ENCODE results near the gene TPTE.
"Not testable (repeated sequence)": the region's sequence is repeated elsewhere in the genome, so short reads cannot be mapped to it uniquely, and the experiment has no call there.

The TPTE gene

DNA sequence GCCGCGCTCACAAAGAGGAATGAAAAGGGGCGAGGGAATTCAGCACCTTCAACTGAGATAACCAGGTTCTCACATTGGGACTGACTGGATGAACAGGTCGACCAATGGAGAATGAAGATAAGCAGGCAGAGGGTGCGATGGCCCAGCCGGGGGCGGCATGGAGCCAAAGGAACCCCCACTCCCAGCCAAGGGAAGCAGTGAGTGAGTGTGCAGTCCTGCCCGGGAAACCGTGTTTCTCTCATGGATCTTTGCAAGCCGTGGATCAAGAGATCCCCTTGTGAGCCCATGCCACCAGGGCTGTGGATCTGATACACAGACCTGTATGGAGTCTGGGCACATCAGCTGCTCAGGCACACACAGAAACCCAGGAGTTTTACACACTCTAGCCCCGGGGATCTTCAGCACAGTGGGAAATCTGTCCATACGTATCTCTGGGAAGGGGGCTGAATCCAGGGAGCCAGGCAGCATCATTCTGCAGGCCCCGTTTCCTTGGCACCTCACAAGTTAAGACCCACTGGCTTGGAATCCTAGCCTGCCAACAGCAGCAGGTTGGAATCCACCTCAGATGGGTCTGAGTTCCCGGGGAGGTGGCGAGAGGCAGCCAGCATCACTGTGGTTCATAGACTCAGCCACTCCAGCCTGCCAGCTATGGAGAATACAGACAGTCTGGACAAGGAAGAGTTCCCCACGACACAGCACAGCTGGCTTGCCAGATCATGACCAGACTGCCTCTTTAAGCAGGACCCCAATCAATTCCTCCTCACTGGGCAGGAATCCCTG is 53.3 kb downstream of the TPTE start:
- not testable (repeated sequence) for DNase-seq (ENCODE audit: extremely low read depth, low read depth); H3K4me3 ChIP-seq (replicated peaks; ENCODE audit: low read depth, low read length)

DNA sequence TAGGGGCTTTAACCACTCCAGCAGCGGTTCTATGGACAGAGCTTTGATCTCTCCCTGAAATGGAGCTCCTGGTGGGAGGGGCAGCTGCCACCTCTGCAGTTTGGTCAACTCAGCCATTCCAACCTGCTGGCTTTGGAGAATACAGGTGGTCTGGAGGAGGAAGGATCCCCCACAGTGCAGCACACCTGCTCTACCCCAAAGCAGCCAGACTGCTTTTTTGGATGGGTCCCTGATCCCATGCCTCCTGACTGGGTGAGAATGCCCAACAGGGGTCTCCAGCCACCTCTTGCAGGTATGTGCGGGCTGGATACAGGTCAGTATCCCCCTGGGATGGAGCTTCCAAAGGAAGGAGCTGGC is 53.9 kb downstream of the TPTE start:
- DNase-seq (ENCODE audit: extremely low read depth, low read depth), result no peak
- TF ChIP-seq, protein P1, sequence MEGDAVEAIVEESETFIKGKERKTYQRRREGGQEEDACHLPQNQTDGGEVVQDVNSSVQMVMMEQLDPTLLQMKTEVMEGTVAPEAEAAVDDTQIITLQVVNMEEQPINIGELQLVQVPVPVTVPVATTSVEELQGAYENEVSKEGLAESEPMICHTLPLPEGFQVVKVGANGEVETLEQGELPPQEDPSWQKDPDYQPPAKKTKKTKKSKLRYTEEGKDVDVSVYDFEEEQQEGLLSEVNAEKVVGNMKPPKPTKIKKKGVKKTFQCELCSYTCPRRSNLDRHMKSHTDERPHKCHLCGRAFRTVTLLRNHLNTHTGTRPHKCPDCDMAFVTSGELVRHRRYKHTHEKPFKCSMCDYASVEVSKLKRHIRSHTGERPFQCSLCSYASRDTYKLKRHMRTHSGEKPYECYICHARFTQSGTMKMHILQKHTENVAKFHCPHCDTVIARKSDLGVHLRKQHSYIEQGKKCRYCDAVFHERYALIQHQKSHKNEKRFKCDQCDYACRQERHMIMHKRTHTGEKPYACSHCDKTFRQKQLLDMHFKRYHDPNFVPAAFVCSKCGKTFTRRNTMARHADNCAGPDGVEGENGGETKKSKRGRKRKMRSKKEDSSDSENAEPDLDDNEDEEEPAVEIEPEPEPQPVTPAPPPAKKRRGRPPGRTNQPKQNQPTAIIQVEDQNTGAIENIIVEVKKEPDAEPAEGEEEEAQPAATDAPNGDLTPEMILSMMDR (IDR thresholded peaks at IDR 0.05; ENCODE audit: low read depth, low read length, missing control alignments), result no peak
- H3K4me3 ChIP-seq (replicated peaks; ENCODE audit: low read depth, low read length), result no peak overlapping the region

DNA sequence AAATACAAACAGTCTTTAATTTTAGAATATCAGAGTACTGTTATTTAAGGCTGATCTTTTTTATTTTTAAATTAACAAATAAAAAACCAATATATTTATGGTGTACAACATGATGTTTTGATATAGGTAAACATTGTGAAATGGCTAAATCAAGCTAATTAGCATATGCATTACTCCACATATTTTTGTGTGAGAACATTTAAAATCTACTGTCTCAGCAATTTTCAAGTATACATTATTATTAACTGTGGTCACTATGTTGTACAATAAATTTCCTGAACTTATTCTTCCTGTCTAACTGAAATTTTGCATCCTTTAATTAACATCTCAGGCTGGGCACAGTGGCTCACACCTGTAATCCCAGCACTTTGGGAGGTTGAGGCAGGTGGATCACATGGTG is 57.5 kb downstream of the TPTE start:
- DNase-seq (ENCODE audit: extremely low read depth, low read depth); H3K4me3 ChIP-seq (replicated peaks; ENCODE audit: low read depth, low read length): not testable (repeated sequence)

DNA sequence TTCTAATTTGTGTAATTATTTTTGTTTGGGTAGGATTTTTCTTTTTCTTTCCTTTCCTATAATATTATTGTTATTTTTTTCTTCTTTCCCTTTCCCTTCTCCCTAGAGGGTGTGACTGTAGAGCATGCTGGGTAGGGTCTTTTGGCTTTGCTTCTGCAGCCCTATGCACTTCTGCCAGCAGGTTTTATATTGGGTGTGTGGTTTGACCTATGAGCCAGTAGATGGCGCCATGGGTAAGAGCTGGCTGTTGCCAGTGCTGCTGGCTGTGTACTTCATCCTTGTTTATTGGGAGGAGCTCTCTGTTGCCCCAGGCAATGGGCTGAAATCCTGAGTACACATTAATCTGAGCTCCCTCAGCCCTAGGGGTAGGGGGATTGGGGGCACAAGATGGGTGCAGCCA is 67.7 kb downstream of the TPTE start:
- not testable (repeated sequence) for DNase-seq (ENCODE audit: extremely low read depth, low read depth); H3K4me3 ChIP-seq (replicated peaks; ENCODE audit: low read depth, low read length)

DNA sequence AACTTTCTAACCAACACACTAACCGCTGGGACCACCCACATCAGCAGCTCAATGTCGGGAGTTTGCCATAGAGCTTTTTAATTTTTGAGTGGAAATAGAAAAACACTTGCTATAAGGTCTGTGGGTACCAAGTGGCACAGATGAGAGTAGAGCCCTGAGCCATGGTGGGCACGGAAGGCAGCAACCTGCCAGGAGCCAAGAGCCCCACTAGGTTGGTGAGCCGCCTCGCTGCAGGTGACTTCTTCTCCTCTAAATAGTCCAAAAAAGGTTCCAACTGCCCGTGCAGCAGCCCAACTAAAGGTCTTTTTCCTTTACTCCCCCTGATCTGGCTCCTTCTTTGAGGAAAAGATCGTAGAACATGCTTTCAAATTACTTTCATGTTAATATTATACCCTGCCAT is 85.7 kb downstream of the TPTE start:
- H3K4me3 ChIP-seq (replicated peaks; ENCODE audit: low read depth, low read length); DNase-seq (ENCODE audit: extremely low read depth, low read depth): not testable (repeated sequence)

DNA sequence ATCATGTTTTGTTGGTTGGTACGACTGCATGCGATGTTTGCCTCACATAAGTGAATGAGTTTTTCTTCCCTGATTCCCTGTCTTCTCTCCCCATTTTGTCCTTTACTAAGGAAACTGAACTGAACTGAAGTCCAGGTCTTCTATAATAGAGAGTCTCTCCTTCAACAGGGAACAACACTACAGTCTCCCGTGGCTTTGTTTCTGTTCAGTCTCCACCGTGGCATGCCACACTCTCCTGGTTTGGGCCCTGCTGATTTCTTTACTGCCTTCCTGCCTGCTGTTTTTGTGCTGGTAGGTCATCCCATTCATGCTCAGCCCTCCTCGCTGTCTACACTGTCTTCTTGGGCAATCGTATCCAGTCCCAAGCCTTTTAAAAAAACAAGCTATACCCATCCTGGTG is 92.9 kb downstream of the TPTE start:
- DNase-seq (ENCODE audit: extremely low read depth, low read depth); H3K4me3 ChIP-seq (replicated peaks; ENCODE audit: low read depth, low read length): not testable (repeated sequence)

DNA sequence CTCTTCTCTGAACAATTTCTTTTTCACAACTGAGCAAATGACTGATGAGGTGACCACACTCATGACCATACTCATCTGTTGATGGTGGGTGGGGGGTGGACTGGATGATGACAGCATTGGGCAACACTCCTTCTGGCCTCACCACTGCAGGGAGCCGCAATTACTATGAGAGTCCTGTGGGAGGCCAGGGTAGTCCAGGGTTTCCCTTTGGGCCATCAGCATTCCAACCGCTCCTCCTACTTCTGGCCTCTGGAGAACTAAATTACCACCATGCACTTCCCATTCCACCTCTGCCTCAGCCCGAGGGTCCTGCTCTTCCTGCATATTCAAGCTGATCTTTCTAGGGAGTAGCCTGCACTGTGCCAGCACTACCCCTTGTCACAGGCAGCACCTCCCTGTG is 94.7 kb downstream of the TPTE start:
- DNase-seq (ENCODE audit: extremely low read depth, low read depth), result not testable (repeated sequence)

DNA sequence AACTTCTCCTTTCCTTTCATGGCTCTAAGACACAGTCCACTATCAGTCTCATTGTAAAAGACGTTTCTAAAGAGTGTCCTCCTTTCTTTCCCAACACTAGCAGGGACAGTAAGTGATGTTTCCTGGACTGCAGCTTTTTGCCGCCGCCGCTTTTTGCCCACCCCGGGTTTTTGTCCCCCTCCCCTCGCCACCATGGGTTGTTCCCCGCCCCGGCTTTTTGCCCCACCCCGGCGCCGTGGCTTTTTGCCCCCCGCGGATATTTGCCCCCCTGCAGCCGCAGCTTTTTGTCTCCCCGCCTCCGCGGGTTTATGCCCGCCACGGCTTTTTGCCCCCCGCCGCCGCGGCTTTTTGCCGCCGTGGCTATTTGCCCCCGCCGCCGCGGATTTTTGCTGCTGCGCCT is 95.2 kb downstream of the TPTE start:
- no peak for DNase-seq (ENCODE audit: extremely low read depth, low read depth)
- TF ChIP-seq, protein P1 (IDR thresholded peaks at IDR 0.05; ENCODE audit: low read depth, low read length, missing control alignments), result no peak
- H3K4me3 ChIP-seq (replicated peaks; ENCODE audit: low read depth, low read length), result no peak overlapping the region

More for the DNA sequence above, 94.7 kb downstream of the TPTE start:
- H3K4me3 ChIP-seq (replicated peaks; ENCODE audit: low read depth, low read length), result not testable (repeated sequence)

DNA sequence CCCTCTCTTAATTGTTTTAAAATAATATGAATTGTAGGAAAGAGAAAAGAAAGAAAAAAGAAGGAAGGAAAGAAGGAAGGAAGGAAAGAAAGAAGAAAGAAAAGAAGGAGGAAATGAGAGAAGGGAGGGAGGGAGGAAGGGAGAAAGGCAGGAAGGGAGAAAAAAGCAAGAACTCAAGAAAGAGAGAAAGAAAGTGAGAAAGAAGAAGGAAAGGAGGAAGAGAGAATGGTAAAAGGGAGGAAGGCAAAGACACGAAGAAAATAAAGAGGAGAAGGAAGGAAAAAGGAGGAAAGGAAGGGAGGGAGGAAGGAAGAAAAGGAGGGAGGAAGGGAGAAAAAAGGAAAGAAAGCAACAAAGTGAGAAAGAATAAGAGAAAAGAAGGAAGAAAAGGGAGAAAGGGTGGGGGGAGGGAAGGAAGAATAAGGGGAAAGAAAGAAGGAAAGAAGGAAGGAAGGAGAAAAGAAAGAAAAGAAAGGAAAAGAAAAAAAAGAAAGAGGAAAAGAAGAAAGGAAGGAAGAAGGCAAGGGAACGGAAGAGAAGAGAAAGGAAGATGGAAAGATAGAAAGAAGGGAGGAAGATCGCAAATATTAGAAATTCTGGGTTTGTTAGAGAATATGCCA is 95.9 kb downstream of the TPTE start:
- DNase-seq (ENCODE audit: extremely low read depth, low read depth); H3K4me3 ChIP-seq (replicated peaks; ENCODE audit: low read depth, low read length): not testable (repeated sequence)

DNA sequence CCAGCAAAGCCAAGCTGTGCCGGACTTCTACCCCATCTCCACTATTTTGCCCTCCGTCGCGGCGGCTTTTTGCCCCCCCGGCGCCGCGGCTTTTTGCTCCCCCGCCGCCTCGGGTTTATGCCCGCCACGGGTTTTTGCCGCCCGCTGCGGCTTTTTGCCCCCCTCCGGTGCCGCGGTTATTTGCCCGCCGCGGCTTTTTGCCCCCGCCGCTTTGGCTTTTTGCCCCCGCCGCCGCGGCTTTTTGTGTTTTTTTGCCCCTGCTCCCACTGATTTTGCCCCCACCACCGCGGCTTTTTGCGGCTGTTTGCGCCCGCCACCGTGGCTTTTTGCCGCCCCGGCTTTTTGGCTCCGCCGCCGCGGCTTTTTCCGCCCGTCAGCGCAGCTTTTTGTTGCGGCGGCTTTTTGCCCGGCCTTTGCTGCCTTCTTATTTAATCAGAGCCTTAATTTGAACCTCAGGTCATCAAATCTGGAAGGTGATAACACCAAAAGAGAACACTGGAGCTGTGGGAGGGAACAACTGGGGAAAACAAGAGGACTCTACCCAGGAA is 106.0 kb downstream of the TPTE start:
- H3K4me3 ChIP-seq (replicated peaks; ENCODE audit: low read depth, low read length), result no peak overlapping the region
- TF ChIP-seq, protein P1 (IDR thresholded peaks at IDR 0.05; ENCODE audit: low read depth, low read length, missing control alignments), result no peak
- DNase-seq (ENCODE audit: extremely low read depth, low read depth), result no peak

DNA sequence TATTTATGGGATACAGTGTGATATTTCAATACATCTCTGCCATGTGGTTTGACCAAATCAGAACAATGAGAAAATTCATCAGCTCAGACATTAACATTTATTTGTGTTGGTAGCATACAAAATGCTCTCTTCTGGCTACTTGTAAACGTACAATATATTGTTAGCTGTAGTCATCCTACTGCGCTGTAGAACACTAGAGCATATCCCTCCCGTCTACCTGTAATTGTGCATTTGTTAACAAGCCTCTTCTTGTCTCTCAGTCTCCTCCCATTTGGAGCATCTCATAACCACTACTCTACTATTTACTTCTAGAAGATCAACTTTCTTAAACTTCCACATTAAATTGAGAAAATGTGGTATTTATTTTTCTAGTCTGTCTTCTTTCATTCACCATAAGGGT is 107.9 kb downstream of the TPTE start:
- DNase-seq (ENCODE audit: extremely low read depth, low read depth), result not testable (repeated sequence)

DNA sequence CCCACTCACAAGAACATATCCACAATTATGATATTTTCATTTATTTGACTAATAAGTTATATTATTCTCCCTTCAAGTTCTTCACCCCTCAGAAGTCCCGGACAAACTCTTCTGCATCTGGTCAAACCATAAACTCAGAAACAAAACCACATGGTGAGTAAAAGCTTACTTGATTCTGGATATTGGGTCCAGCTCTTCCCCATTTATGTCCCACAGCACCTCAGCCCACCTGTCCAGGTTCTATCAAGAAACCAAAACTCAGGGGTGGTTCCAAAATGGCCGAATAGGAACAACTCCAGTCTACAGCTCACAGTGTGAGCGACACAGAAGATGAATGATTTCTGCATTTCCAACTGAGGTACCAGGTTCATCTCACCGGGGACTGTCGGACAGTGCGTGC is 109.4 kb downstream of the TPTE start:
- not testable (repeated sequence) for DNase-seq (ENCODE audit: extremely low read depth, low read depth); H3K4me3 ChIP-seq (replicated peaks; ENCODE audit: low read depth, low read length)

More for the DNA sequence above, 107.9 kb downstream of the TPTE start:
- not testable (repeated sequence) for H3K4me3 ChIP-seq (replicated peaks; ENCODE audit: low read depth, low read length)

DNA sequence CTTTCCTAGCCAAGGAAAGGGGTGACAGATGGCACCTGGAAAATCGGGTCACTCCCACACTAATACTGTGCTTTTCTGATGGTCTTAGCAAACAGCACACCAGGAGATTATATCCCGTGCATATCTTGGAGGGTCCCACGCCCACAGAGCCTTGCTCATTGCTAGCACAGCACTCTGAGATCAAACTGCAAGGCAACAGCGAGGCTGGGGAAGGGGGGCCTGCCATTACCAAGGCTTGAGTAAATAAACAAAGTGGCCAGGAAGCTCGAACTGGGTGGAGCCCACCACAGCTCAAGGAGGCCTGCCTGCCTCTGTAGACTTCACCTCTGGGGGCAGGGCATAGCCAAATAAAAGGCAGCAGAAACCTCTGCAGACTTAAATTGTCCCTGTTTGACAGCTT is 109.9 kb downstream of the TPTE start:
- H3K4me3 ChIP-seq (replicated peaks; ENCODE audit: low read depth, low read length); DNase-seq (ENCODE audit: extremely low read depth, low read depth): not testable (repeated sequence)

DNA sequence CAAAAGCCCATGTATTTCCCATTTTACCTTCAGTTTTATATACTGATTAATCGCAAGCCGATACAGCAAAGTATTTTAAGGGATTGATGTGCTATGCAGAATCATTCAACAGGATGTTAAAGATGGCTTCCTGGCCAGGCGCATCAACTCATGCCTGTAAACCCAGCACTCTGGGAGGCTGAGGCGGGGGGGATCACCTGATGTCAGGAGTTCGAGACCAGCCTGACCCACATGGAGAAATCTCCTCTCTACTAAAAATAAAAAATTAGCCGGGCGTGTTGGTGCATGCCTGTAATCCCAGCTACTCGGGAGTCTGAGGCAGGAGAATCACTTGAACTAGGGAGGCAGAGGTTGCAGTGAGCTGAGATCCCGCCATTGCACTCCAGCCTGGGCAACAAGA is 116.8 kb downstream of the TPTE start:
- not testable (repeated sequence) for H3K4me3 ChIP-seq (replicated peaks; ENCODE audit: low read depth, low read length); DNase-seq (ENCODE audit: extremely low read depth, low read depth)

Data from HFF-Myc (cell line).